GM23248 (cell line): ENCODE results near the gene HAPSTR1.

Source experiments
- EZH2 ChIP-seq: fragments of 200-600 bp; sonication (generic); IDR thresholded peaks from 2 replicates; pipeline ENCODE4 v1.6.1; 2018; ENCODE audit warnings: antibody characterized with exemption, mild to moderate bottlenecking; ENCODE audit not compliant: insufficient read depth, poor library complexity, severe bottlenecking
- EZH2phosphoT487 ChIP-seq: fragments of 200-600 bp; sonication (generic); IDR thresholded peaks from 2 replicates; pipeline ENCODE4 v1.6.1; 2018; ENCODE audit warnings: antibody characterized with exemption, moderate library complexity, mild to moderate bottlenecking, low read depth; ENCODE audit not compliant: insufficient read depth

DNA sequence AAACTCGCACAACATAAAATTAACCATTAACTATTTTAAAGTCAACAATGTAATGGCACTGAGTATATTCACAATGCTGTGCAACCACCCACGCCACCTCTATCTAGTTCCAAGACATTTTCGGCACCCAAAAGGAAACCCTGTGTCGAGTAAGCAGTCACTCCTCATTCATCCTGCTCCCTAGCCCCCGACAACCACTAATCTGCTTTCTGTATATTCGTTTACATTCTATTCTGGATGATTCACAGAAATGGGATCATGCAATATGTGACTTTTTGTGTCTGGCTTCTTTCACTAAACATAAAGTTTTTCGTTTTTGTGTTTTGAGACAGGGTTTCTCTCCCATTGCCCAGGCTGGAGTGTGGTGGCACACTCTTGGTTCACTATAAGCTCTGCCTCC, 42.2 kb upstream of the HAPSTR1 start:
- no peak for TF ChIP-seq EZH2
- no peak for TF ChIP-seq EZH2phosphoT487
